ENCODE measurements around the gene SHE.

SHE gene

GRCh38 chr1:154479764-154480421 is 22.3 kb downstream of the SHE start:
- no peak for DNase-seq (ENCODE audit: low read depth in 2 of 2, low spot score in 1 of 2)

GRCh38 chr1:154478639-154479038 is 23.6 kb downstream of the SHE start:
- no peak for DNase-seq (ENCODE audit: low read depth in 2 of 2, low spot score in 1 of 2)

- DNase-seq (ENCODE audit: low read depth in 2 of 2, low spot score in 1 of 2), result no peak
These were observed 24.2 kb downstream of the SHE start for GRCh38 chr1:154478013-154478412.

- DNase-seq (ENCODE audit: low read depth in 2 of 2, low spot score in 1 of 2), result no peak
These were observed 25.4 kb downstream of the SHE start for GRCh38 chr1:154476791-154477190.

GRCh38 chr1:154474802-154475201 is 27.4 kb downstream of the SHE start:
- DNase-seq (ENCODE audit: low read depth in 2 of 2, low spot score in 1 of 2), result no peak

GRCh38 chr1:154471304-154471703 is 30.9 kb downstream of the SHE start:
- DNase-seq (ENCODE audit: low read depth in 2 of 2, low spot score in 1 of 2), result no peak

GRCh38 chr1:154469844-154470560 is 32.2 kb downstream of the SHE start:
- DNase-seq (ENCODE audit: low read depth in 2 of 2, low spot score in 1 of 2), result no peak

- no peak for DNase-seq (ENCODE audit: low read depth in 2 of 2, low spot score in 1 of 2)
These were observed 33.5 kb downstream of the SHE start for GRCh38 chr1:154468535-154469250.

- DNase-seq (ENCODE audit: low read depth in 2 of 2, low spot score in 1 of 2), result no peak
These were observed 34.6 kb downstream of the SHE start for GRCh38 chr1:154467434-154468102.

GRCh38 chr1:154466921-154467417 is 35.2 kb downstream of the SHE start:
- DNase-seq (ENCODE audit: low read depth in 2 of 2, low spot score in 1 of 2), result no peak

GRCh38 chr1:154466206-154466605 is 36.0 kb downstream of the SHE start:
- DNase-seq (ENCODE audit: low read depth in 2 of 2, low spot score in 1 of 2), result no peak

- DNase-seq (ENCODE audit: low read depth in 2 of 2, low spot score in 1 of 2), result no peak
These were observed 36.5 kb downstream of the SHE start for GRCh38 chr1:154465621-154466195.

- DNase-seq (ENCODE audit: low read depth in 2 of 2, low spot score in 1 of 2), result no peak
These were observed 38.7 kb downstream of the SHE start for GRCh38 chr1:154463512-154463990.

- no peak for DNase-seq (ENCODE audit: low read depth in 2 of 2, low spot score in 1 of 2)
These were observed 41.4 kb downstream of the SHE start for GRCh38 chr1:154460695-154461260.

GRCh38 chr1:154459080-154459479 is 43.1 kb downstream of the SHE start:
- no peak for DNase-seq (ENCODE audit: low read depth in 2 of 2, low spot score in 1 of 2)

- DNase-seq (ENCODE audit: low read depth in 2 of 2, low spot score in 1 of 2), result no peak
These were observed 45.6 kb downstream of the SHE start for GRCh38 chr1:154456631-154457030.

GRCh38 chr1:154454386-154455120 is 47.7 kb downstream of the SHE start:
- DNase-seq (ENCODE audit: low read depth in 2 of 2, low spot score in 1 of 2), result no peak

GRCh38 chr1:154453574-154454352 is 48.4 kb downstream of the SHE start:
- no peak for DNase-seq (ENCODE audit: low read depth in 2 of 2, low spot score in 1 of 2)

- no peak for DNase-seq (ENCODE audit: low read depth in 2 of 2, low spot score in 1 of 2)
These were observed 49.1 kb downstream of the SHE start for GRCh38 chr1:154453161-154453560.
